T-cell (primary cell): ENCODE results near the gene RASSF8. TPM values are rescaled to one million over a fixed set of nuclear protein-coding genes. Genes with fewer than 3 reads are reported as not detected.

Experiments used
- ATAC-seq, 4 experiments: fragments of 200-7000 bp in 3 of 4; fragments of 150-1000 bp in 1 of 4; cut with Tn5 transposase; replicated peaks in 1 of 4; 1 replicate in 3 of 4; 2 replicates in 1 of 4; pipeline ENCODE4 v1.10.0; 2021; ENCODE audit warnings: moderate library complexity in 3 of 4, mild to moderate bottlenecking in 2 of 4, moderate number of reproducible peaks in 1 of 4
- CTCF ChIA-PET, 2 donors: fragments of 300-600 bp; sonication (Branson Sonifier 250); formaldehyde crosslinking; loops; one replicate each; lab custom pipeline; 2022; ENCODE audit warnings: antibody characterized with exemption in 2 of 2; lab: Charles Lee
- POLR2A ChIA-PET, 2 donors: fragments of 300-600 bp; sonication (Branson Sonifier 250); formaldehyde crosslinking; loops; one replicate each; lab custom pipeline; 2022; ENCODE audit warnings: antibody characterized with exemption in 2 of 2; lab: Charles Lee
- DNase-seq, 35 experiments: peaks; one replicate each; pipeline versions ENCODE4 v3.0.0 to v3.0.0-alpha.2; 2013 to 2023
- H3K27ac ChIP-seq: one replicate; pipeline ENCODE4 v1.5.1; 2013; ENCODE audit warnings: low read length
- H3K27me3 ChIP-seq, 2 experiments: replicated peaks in 1 of 2; 1 replicate in 1 of 2; 2 replicates in 1 of 2; pipeline versions ENCODE4 v1.6.1 to v1.7.0; 2013; ENCODE audit warnings: low read length in 1 of 2, mixed read lengths in 1 of 2; ENCODE audit not compliant: control insufficient read depth in 2 of 2, insufficient read depth in 2 of 2; ENCODE audit errors: extremely low read depth in 1 of 2
- H3K36me3 ChIP-seq, 2 donors: 1 replicate in 1 of 2; 2 replicates in 1 of 2; pipeline versions ENCODE4 v1.6.1 to v1.7.0; 2013; ENCODE audit warnings: low read length in 1 of 2; ENCODE audit not compliant: control insufficient read depth in 2 of 2, insufficient read depth in 1 of 2; ENCODE audit errors: extremely low read depth in 1 of 2
- H3K4me1 ChIP-seq, 2 experiments: 1 replicate in 1 of 2; 2 replicates in 1 of 2; pipeline versions ENCODE4 v1.6.1 to v1.7.0; 2013; ENCODE audit warnings: low read length in 2 of 2, mixed read lengths in 1 of 2; ENCODE audit not compliant: insufficient read depth in 2 of 2, control insufficient read depth in 1 of 2; ENCODE audit errors: extremely low read depth in 1 of 2
- H3K4me3 ChIP-seq, 2 donors: 1 replicate in 1 of 2; 2 replicates in 1 of 2; pipeline versions ENCODE4 v1.5.1 to v1.7.0; 2013; ENCODE audit warnings: mild to moderate bottlenecking in 2 of 2, low read length in 1 of 2, moderate library complexity in 1 of 2; ENCODE audit not compliant: control insufficient read depth in 1 of 2; ENCODE audit errors: extremely low read depth in 1 of 2
- H3K9me3 ChIP-seq: 2 replicates; pipeline ENCODE4 v1.7.0; 2013
- H3K27ac Mint-ChIP-seq, 2 donors: one replicate each; pipeline ENCODE4 v1.8.0; 2020 to 2021; ENCODE audit warnings: mild to moderate bottlenecking in 2 of 2, mixed read lengths in 2 of 2
- H3K27me3 Mint-ChIP-seq, 2 donors: one replicate each; pipeline ENCODE4 v1.8.0; 2021 to 2022; ENCODE audit warnings: mixed read lengths in 2 of 2
- H3K36me3 Mint-ChIP-seq: one replicate; pipeline ENCODE4 v1.8.0; 2021; ENCODE audit warnings: mixed read lengths
- H3K4me1 Mint-ChIP-seq, 3 donors: one replicate each; pipeline ENCODE4 v1.8.0; 2020 to 2022; ENCODE audit warnings: mixed read lengths in 3 of 3, mild to moderate bottlenecking in 1 of 3
- H3K4me3 Mint-ChIP-seq, 3 donors: one replicate each; pipeline ENCODE4 v1.8.0; 2020 to 2022; ENCODE audit warnings: mild to moderate bottlenecking in 3 of 3, mixed read lengths in 3 of 3, moderate library complexity in 3 of 3
- H3K9me3 Mint-ChIP-seq, 3 donors: one replicate each; pipeline ENCODE4 v1.8.0; 2020 to 2022; ENCODE audit warnings: mixed read lengths in 3 of 3
- WGBS: methylation state at CpG from one replicate; pipeline ENCODE4 v1.1.5; 2013; ENCODE audit warnings: missing lambda C conversion rate; ENCODE audit not compliant: insufficient coverage; 5-methylcytosine and 5-hydroxymethylcytosine counted together
- total RNA-seq, 35 experiments: library from RNA in 6 of 35; stranded (reverse) in 6 of 35; fragments of 120-200 nt in 1 of 35; gene quantifications; one replicate each; pipeline versions ENCODE4 v1.2.1 to v1.2.4 and lab custom pipeline; 2013 to 2026

Gene RASSF8
- total RNA-seq, 5 donors from 2014 or later (not counting 1 experiment from before 2014, with no cell fraction given): 0.50 to 0.98 (median 0.73) TPM; not detected in 1

DNA sequence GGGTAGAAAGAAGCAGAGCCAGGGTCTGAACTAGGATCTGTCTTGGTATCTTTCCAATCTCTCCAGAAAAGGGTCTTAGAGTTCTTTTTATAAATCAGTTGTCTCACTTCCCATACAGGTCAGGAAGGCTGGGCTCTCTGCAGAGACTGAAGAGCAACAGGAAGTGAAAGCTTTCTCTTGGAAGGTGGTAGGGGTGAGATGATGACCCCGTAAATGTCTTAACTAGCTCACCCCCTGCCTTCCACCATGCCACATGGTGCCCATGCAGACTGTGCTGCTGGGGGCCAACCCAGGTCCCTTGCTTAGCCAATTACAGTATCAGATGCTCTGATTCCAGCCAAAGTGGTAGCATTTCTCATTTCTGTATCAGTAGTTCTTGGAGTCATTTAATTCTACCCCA is 17.6 kb upstream of the RASSF8 start:
- H3K4me1 Mint-ChIP-seq: no peaks in the 10 kb centered on the region

DNA sequence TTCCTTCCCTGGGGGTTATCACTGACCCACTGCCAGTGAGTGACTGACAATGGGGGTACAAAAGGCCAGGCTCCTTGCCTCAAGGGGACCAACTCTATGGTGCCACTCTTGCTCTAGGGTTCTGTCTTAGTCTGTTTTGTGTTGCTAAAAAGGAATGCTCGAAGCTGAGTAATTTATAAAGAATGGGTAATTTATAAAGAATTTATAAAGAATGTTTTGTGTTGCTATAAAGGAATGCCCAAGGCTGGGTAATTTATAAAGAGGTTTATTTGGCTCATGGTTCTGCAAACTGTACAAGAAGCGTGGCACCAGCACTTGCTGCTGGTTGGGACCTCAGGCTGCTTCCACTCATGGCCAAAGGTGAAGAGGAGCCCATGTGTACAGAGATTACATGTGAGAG is 15.8 kb upstream of the RASSF8 start:
- WGBS: 69% methylated on average over 2 of the region's 2 CpGs
- CTCF ChIA-PET: interaction anchor here in 1 of 2 donors (0.6 kb wide), 1 partner anchor 19 kb away, joined by 3 read pairs; no protein-coding TSS in a partner anchor
- H3K9me3 Mint-ChIP-seq: peaks cover 0 to 2% (median 0%) of the 10 kb centered on the region in 3 donors
- H3K36me3 Mint-ChIP-seq: no peaks in the 10 kb centered on the region
- H3K4me3 ChIP-seq: no peak overlapping the region
- peaks cover 0 to 3% of the 10 kb centered on the region in 2 donors for H3K27me3 Mint-ChIP-seq
- H3K4me3 Mint-ChIP-seq: no peak overlapping the region
- ATAC-seq (no peak), DNase-seq (no peak)
- H3K27me3 ChIP-seq: no peaks in the 10 kb centered on the region
- no peaks in the 10 kb centered on the region for H3K4me1 Mint-ChIP-seq
- no peak overlapping the region for H3K27ac ChIP-seq
- H3K4me1 ChIP-seq: no peaks in the 10 kb centered on the region
- H3K27ac Mint-ChIP-seq: no peak overlapping the region
- POLR2A ChIA-PET: interaction anchor here in 1 of 2 donors (0.7 kb wide), 1 partner anchor 58 kb away, joined by 5 read pairs; no protein-coding TSS in a partner anchor
- no peaks in the 10 kb centered on the region for H3K36me3 ChIP-seq
- no peaks in the 10 kb centered on the region for H3K9me3 ChIP-seq

More for the DNA sequence above, 17.6 kb upstream of the RASSF8 start:
- Histone ChIP-seq H3K27ac (no peak overlapping the region), H3K9me3 (no peaks in the 10 kb centered on the region), H3K27me3 (no peaks in the 10 kb centered on the region), H3K4me3 (no peak overlapping the region), H3K36me3 (no peaks in the 10 kb centered on the region), H3K4me1 (no peaks in the 10 kb centered on the region)
- Mint-ChIP-seq H3K9me3 (peaks cover 0 to 2% (median 0%) of the 10 kb centered on the region in 3 donors), H3K27me3 (peaks cover 0 to 3% of the 10 kb centered on the region in 2 donors), H3K36me3 (no peaks in the 10 kb centered on the region), H3K27ac (no peak overlapping the region), H3K4me3 (no peak overlapping the region)
- no peak for DNase-seq
- no CpG with 5 or more reads among the region's 1 CpG for WGBS
- POLR2A ChIA-PET: no interaction called here
- no peak for ATAC-seq
- CTCF ChIA-PET: no interaction called here

DNA sequence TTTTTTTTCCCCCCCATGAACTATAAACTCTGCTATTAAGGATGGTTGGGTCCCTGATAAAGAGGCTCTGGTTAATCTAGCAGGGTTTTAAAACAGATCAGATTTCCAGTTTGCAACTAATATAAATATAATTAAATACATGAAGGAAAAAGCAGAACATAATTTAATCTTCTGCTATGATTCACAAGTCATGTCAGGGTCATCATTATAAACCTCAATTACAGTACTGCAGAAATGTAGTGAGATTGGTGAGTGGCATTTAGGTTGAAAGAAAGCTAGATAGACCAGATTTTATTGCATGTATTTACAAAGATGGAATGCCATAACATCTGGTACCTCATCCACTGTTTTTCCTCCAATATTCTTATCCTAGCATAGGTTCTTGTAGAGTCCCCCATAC is 14.5 kb upstream of the RASSF8 start:
- ChIA-PET POLR2A (interaction anchor here in 1 of 2 donors (0.5 kb wide), 1 partner anchor 442 kb away, joined by 9 read pairs; no protein-coding TSS in a partner anchor), CTCF (no interaction called here)
- no peaks in the 10 kb centered on the region for H3K4me1 Mint-ChIP-seq

DNA sequence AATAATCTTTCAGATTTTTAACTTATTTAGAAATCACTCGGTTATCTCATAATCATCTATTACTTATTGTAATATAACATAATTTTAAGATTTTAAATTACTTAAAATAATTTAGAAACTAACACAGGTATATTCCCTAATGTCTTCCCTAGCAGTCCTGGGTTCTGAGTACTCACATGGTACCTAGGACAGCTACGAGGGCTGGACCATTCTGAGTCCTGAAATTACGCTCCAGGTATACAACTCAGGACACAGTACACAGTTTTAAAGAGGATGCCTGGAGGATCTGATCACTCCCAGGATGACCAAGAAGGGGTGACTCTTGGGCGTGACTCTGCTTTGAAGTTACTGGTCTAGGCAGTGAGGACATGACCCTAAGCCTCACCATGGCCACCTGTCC is 9.1 kb upstream of the RASSF8 start:
- H3K27ac Mint-ChIP-seq: no peak overlapping the region

More for the DNA sequence above, 14.5 kb upstream of the RASSF8 start:
- no peak for ATAC-seq
- no peak overlapping the region for H3K27ac ChIP-seq
- Mint-ChIP-seq H3K4me3 (no peak overlapping the region), H3K9me3 (peaks cover 0 to 2% (median 0%) of the 10 kb centered on the region in 3 donors), H3K27me3 (peaks cover 0 to 3% of the 10 kb centered on the region in 2 donors), H3K36me3 (no peaks in the 10 kb centered on the region), H3K27ac (no peak overlapping the region)
- no peaks in the 10 kb centered on the region for H3K9me3 ChIP-seq
- no peak for DNase-seq
- no peaks in the 10 kb centered on the region for H3K36me3 ChIP-seq
- no peaks in the 10 kb centered on the region for H3K27me3 ChIP-seq
- no peaks in the 10 kb centered on the region for H3K4me1 ChIP-seq
- H3K4me3 ChIP-seq: no peak overlapping the region

DNA sequence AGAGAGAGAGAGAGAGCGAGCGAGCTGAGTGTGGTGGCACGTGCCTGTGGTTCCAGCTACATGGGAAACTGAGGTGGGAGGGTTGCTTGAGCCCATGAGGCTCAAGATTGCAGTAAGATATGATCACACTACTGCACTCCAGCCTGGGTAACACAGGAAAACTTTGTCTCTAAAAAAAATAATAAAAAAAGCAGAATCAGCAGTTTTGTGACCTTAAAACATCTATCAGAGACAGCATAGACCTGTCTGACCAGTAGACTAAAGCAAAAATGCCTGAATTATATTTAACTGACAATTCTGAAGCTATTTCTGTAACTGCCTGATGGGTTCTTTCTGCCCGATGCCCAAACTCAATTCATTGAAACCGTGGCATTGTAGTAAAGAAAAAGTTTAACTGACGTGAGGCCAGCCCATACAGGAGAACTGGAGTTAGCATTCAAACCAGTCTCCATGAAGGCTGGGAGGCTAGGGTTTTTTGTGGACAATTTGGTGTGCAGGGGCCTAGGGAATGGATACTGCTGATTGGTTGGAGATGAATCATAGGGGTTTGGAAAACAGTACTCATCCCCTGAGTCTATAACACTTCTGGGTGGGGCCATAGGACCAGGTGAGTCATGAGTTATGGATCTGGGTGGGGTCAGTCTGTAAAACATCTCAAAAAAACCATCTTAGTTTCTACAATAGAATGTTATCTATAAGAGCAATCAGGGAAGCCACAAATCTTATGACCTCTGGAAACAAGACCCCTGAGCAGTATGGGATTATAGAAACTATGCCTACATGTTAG is 8.0 kb upstream of the RASSF8 start:
- ATAC-seq (no peak), DNase-seq (no peak)
- Histone ChIP-seq H3K4me1 (no peaks in the 10 kb centered on the region), H3K27me3 (no peaks in the 10 kb centered on the region), H3K4me3 (no peak overlapping the region), H3K27ac (no peak overlapping the region), H3K9me3 (no peaks in the 10 kb centered on the region), H3K36me3 (no peaks in the 10 kb centered on the region)
- no peaks in the 10 kb centered on the region for H3K4me1 Mint-ChIP-seq
- peaks cover 0 to 13% of the 10 kb centered on the region in 2 donors for H3K27me3 Mint-ChIP-seq
- H3K4me3 Mint-ChIP-seq: no peak overlapping the region
- ChIA-PET POLR2A (interaction anchor here in 1 of 2 donors (0.7 kb wide), 1 partner anchor 16 kb away, joined by 9 read pairs; no protein-coding TSS in a partner anchor), CTCF (no interaction called here)
- H3K36me3 Mint-ChIP-seq: no peaks in the 10 kb centered on the region
- no peak overlapping the region for H3K27ac Mint-ChIP-seq
- 81% methylated on average over 3 of the region's 6 CpGs for WGBS
- no peaks in the 10 kb centered on the region for H3K9me3 Mint-ChIP-seq

More for the DNA sequence above, 9.1 kb upstream of the RASSF8 start:
- no peaks in the 10 kb centered on the region for H3K4me1 ChIP-seq
- H3K27me3 Mint-ChIP-seq: peaks cover 0 to 7% of the 10 kb centered on the region in 2 donors
- POLR2A ChIA-PET: no interaction called here
- no peaks in the 10 kb centered on the region for H3K9me3 ChIP-seq
- H3K36me3 Mint-ChIP-seq: no peaks in the 10 kb centered on the region
- no peaks in the 10 kb centered on the region for H3K9me3 Mint-ChIP-seq
- WGBS: 79% methylated on average over 3 of the region's 4 CpGs
- H3K4me1 Mint-ChIP-seq: no peaks in the 10 kb centered on the region
- H3K4me3 Mint-ChIP-seq: no peak overlapping the region
- no peaks in the 10 kb centered on the region for H3K27me3 ChIP-seq
- no peak overlapping the region for H3K4me3 ChIP-seq
- DNase-seq (no peak), ATAC-seq (no peak)
- no peak overlapping the region for H3K27ac ChIP-seq
- H3K36me3 ChIP-seq: no peaks in the 10 kb centered on the region
- CTCF ChIA-PET: no interaction called here

DNA sequence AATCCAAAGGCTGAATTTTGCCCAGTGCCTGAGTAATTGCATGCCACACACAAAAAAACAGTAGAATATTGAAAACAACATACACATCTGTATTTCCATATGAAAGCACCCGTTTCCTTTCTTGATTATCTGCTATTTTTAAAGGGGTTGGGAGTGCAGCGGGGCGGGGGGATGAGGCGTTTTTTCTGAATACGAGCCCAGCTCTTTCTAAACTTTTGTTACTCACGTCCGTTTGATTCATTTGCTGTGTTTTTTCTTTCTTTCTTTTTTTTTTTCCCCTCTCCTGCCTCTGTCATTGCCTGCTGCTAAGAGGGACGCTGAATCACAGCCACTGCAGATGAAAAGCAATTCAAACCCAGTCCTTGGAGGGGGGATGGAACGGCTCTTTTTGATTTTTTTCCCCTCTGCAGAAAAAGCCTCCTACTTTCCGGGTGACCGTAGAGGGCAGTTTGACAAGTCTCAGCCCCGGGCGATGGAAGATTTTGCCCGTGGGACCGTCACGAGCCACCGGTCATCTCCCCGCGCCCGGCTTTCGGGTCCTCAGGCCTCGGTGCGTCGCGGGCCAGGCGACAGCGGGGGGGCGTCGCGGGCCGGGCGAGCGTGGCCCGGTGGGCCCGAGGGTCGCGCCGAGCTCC is 572 bp upstream of the RASSF8 start:
- Mint-ChIP-seq H3K27me3 (peaks cover 30 to 61% of the 10 kb centered on the region in 2 donors), H3K27ac (no peak overlapping the region), H3K9me3 (no peaks in the 10 kb centered on the region), H3K4me1 (peaks cover 17 to 19% (median 19%) of the 10 kb centered on the region in 3 donors), H3K4me3 (peak overlapping the region; percentile 24 to 63 (median 49)), H3K36me3 (no peaks in the 10 kb centered on the region)
- Histone ChIP-seq H3K4me3 (peak overlapping the region in 1 of 2 donors; percentile 70), H3K4me1 (peaks cover 4 to 11% of the 10 kb centered on the region in 2 experiments), H3K27me3 (peaks cover 5 to 20% of the 10 kb centered on the region in 2 experiments), H3K9me3 (no peaks in the 10 kb centered on the region), H3K36me3 (no peaks in the 10 kb centered on the region), H3K27ac (no peak overlapping the region)
- ChIA-PET CTCF (interaction anchor here in 1 of 2 donors (0.6 kb wide), 1 partner anchor 434 kb away, joined by 4 read pairs; no protein-coding TSS in a partner anchor), POLR2A (no interaction called here)
- peak in 2 of 4 experiments; percentile 6 to 23 for ATAC-seq
- no peak for DNase-seq
- 3% methylated on average over 29 of the region's 38 CpGs for WGBS
